ENCODE data around the gene HPSE2. TPM values are rescaled to one million over a fixed set of nuclear protein-coding genes. Genes with fewer than 3 reads are reported as not detected.

Gene HPSE2
- total and polyA plus RNA-seq, 2 of the 8 experiments (the other 6 are each of a cell fraction or from before 2014, with no cell fraction given) = 0.41 to 0.58 TPM

DNA sequence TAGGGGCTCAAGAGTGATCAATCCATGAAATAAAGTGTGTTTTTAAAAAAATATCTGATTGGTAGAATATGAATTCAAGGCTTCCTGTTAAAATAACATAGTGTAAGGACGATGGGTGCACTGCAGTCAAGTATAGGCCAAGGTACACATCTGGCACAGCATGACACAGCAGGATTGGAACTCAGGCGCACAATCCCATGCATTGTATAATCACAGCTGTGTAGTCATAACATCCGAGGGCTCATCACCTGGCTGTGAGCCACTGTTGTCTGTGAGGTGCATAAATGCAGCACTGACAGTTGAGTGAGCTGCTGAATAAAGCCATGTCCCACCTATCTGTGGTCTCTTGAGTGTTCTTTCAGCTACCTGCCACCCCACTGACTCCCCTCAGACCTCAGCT is 646.6 kb downstream of the HPSE2 start (continued):
- TF ChIP-seq E2F6 (IDR thresholded peaks at IDR 0.05) (no peak), EZH2 (IDR thresholded peaks at IDR 0.05; ENCODE audit: low read depth, low read length, severe bottlenecking) (no peak), POLR2AphosphoS5 (IDR thresholded peaks at IDR 0.05; ENCODE audit: low read depth, low read length) (no peak)
- TF ChIP-seq, protein P1, sequence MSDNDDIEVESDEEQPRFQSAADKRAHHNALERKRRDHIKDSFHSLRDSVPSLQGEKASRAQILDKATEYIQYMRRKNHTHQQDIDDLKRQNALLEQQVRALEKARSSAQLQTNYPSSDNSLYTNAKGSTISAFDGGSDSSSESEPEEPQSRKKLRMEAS (IDR thresholded peaks at IDR 0.05) = no peak

Measured in H1 (cell line).